GM08714 (cell line): ENCODE results near the gene SYT7.

Experiments
- H3K4me3 ChIP-seq: fragments of 200-500 bp; sonication (Bioruptor generic); 2 replicates; pipeline ENCODE4 v1.5.1; 2014; ENCODE audit warnings: mild to moderate bottlenecking, low read length, inconsistent platforms
- ZNF274 ChIP-seq: IDR thresholded peaks from 2 replicates; pipeline ENCODE4 v1.6.1; 2012; ENCODE audit warnings: mild to moderate bottlenecking, low read depth, low read length

SYT7 gene

DNA sequence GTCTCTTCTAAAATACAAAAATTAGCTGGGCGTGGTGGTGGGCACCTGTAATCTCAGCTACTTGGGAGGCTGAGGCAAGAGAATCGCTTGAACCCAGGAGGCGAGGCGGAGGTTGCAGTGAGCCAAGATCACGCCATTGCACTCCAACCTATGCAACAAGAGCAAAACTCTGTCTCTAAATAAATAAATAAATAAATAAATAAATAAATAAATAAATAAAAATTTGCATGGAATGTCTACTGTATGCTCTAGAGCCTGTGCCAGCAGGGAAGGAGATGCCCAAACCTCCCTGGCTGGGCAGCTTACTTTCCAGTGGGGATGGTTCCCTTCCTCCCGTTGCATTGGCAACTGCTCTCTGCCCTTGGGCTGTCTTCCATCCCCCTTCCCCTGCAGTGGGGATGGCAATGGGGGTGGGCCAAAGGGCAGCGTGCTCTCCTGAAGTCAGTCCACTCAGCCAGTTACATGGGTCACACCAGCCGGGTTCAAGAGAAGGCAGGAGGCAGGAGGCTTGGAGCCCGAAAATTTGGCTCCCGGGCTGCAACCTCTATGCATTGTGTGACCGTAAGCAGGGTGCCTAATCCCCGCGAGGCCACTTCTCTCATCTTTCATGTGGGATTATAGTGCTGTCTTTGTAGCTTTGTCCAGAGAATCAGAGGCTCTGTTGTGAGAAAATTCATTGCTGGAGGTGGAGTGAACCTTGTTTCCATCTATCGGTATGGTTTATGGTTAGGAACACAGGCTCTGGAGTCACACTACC, 73.7 kb downstream of the SYT7 start:
- no peak overlapping the region for H3K4me3 ChIP-seq
- no peak for TF ChIP-seq ZNF274

DNA sequence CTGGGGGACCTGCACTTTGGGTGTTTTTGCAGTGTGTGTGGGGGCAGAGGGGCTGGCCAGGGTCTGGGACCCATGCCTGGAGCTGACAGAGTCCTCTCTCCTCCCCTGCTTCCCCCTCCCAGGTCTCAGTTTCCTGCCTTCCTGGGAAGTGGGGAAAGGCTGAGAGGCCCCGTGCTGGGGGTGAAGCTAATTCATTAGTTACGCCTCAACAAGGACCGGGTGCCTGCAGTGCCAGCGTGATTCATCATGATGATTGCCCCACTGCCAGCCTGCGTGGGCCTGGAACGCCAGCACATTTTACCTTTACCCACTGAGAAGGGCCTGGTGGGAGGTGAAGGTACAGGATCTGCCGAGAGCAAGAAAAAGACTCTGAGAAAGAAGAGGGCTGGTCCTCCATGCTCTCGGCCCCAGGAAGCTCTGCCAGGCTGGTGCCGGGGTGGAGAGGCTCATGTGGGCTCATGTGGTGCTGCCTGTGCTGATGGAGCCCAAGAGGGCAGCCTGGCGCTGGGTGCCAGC, 75.2 kb downstream of the SYT7 start:
- no peak overlapping the region for H3K4me3 ChIP-seq
- no peak for TF ChIP-seq ZNF274

DNA sequence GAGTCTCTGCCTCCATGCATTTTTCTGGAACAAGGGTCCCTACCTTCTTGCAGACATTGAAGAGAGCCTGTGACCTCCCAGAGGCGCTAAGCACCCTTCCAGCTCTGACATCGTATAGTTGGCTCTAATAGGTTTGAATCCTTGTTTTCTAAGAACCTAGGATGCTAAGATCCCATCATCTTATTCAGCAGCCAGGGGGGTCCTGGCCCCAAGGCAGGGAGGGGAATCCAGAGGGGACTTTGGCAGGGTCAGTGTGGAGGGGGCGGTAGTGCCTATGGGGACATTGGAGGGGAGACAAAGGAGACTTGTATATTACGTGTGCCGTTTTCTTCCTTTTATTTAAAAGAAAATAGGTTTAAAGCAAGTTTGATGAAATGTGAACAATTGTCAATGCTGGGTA, 75.8 kb downstream of the SYT7 start:
- no peak for TF ChIP-seq ZNF274
- no peak overlapping the region for H3K4me3 ChIP-seq

DNA sequence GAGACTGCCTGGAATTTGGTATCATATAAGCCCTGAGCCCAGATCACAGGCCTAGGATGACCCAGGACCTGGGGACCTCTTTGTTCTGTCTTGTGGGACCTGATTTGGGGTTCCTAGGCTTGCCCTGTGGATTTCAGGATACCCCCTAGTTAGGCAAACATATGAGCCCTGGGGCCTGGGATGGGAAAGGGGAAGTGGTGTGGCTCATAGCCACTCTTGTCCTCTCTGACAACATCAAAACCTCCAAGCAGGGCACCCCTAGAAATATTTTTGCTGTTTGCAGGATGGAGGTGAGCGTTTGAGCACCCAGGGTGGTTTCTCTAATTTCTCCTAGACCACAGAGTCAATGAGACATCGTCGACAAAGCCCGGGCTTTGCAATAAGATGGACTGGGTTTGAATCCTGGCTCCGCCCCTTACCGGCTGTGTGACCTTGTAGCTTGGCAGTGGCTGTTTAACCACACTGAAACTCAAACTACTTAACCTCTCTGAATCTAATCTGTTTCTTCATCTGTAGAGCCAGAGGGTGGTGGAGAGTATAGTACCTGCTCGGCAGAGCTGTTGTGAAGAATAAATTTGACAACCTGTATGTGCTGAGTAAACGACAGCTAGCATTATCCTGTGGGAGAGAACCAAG, 77.6 kb downstream of the SYT7 start:
- no peak overlapping the region for H3K4me3 ChIP-seq
- TF ChIP-seq ZNF274: no peak

DNA sequence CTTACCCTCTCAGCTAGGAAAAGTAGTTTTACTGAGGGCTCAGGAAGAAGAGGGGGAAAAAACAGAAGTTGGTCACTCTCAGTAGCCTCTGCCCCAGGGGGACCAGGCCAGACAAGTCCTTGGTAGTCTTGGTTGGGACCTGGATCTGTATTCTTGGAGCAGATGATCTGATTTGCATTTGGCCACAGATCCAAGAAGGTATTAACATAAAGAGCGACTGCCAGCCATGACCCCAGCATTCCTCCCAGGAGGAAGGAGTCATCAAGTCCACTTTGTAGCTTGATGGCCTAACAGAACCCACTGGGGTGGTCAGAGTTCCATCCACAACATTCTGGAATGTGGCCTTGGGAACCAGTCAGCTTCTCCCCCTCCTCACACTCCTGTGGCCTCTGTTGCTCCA, 78.4 kb downstream of the SYT7 start:
- H3K4me3 ChIP-seq: no peak overlapping the region
- no peak for TF ChIP-seq ZNF274

DNA sequence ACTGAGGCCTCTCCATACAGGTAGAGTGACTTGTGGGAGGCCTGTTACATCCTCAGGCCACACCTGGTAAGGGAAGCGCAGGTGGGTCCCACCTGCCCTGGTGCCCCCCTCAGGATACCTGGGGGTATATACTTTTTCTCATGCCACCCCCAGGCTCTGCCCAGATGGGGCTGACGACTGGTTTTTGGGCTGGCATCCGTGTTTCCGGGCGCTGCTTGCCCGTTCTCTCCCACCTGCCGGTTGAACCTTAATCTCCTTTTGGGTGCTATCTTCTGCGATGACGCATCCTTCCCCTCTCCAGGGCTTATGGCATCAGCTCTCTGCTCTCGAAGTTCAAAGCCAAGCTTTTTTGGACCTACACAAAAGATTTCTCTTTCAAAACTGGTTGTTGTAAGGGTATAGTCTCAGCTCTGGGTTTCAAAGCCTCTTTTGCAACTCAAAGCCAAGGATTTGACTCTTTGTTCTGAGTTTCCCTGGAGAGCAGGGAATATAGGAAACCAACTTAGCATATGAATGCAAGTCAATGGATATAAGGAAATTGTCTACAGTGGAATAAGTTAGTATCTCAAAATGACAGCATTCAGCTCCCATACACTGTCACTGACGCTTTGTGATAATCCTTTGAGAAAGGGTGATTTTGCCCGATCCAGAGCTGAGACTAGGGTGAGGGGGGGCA, 80.9 kb downstream of the SYT7 start:
- no peak overlapping the region for H3K4me3 ChIP-seq
- no peak for TF ChIP-seq ZNF274

DNA sequence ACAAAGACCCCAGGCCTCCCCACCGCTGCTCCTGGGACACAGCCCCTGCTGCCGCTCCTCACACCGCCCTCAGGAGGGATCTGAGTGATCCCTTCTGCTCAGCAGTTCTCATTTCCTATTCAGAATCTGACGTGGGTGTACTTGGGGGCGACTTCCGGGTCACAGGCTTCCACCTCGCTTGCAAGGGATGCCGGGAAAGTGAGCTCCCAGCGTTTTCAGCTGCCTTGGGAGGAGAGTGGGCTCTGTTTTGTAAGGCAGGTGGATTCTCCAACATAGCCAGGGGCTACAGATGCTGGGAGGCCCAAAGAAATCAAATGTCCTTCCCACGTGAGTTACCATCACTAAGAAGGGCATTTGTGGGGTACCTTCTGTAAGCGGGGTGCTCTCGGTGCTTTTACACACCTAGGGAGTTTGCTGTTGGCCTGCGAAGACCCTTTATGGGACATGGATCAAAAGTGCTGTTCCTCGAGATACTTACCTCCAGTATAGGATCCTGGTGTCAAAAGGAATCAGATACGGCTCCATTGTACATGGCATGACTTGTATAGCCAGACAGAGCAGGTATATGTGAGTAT, 82.0 kb downstream of the SYT7 start:
- TF ChIP-seq ZNF274: no peak
- H3K4me3 ChIP-seq: no peak overlapping the region

DNA sequence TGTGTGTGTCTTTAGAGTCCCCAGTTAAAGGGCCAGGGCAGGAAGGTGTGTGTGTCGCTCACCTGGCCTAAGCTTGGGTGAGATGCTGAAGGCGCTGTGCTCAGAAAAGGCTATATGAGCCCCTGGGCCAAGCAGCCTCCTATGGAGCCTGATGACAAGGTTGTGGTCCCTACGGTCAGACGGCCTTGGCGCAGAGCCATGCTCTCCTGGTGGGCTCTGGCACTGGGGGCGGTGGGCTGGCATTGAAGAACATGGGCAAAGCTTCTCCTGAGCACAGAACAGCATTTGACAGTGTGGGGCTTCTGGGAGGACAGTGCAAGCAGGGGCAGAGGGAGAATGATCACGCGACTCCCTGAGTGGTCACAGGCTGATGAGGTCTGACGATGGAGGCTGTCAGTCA, 83.0 kb downstream of the SYT7 start:
- TF ChIP-seq ZNF274: no peak

DNA sequence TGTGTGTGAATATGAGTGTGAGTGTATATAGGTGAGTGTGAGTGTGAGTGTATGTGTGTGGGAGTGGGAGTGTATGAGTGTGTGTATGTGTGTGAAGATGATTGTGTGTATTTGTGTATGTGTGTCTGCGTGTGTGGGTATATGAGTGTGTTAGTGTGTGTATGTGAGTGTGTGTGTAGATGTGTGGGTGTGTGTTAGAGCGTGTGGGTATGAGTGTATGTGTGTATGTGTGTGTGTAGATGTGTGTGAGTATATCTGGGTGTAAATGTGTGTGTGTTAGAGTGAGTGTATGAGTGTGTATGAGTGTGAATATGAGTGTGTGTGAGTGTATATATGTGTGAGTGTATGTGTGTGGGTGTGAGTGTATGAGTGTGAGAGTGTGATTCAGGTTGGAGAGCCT, 83.4 kb downstream of the SYT7 start:
- TF ChIP-seq ZNF274: no peak
- H3K4me3 ChIP-seq: no peak overlapping the region

More for the DNA sequence above, 83.0 kb downstream of the SYT7 start:
- H3K4me3 ChIP-seq: no peak overlapping the region

DNA sequence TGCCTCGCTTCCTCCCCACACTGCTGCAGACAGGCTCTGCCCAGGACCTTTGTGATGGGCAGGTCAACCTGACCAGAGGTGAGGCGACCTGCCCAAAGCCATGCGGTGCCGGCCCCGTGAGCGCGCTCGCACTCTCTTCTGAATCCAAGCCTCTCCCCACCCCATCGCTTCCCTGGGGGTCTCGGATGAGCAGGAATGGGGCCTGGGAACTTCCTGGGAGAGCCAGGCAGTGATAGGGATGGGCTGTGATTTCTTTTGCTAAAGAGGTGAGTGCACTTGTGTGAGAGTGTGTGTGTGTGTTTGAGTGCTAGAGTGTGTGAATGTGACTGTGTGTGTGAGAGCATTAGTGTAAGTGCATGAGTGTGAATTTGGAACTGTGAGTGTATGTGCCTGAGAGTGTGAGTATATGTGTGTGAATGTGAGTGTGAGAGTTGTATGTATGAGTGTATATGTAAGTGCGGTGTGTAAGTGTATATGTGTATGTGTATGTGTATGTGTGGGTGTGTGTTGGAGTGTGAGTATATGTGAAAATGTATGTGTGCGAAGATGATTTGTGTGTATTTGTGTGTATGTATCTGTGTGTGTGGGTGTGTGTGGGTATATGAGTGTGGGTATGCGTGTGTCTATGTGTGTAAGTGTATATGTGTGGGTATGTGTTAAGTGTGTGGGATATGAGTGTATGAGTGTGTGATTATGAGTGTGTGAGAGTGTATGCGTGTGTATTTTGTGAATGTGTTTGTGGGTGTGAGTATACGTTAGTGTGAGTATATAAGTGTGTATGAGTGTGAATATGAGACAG, 84.1 kb downstream of the SYT7 start:
- no peak for TF ChIP-seq ZNF274
- H3K4me3 ChIP-seq: no peak overlapping the region

DNA sequence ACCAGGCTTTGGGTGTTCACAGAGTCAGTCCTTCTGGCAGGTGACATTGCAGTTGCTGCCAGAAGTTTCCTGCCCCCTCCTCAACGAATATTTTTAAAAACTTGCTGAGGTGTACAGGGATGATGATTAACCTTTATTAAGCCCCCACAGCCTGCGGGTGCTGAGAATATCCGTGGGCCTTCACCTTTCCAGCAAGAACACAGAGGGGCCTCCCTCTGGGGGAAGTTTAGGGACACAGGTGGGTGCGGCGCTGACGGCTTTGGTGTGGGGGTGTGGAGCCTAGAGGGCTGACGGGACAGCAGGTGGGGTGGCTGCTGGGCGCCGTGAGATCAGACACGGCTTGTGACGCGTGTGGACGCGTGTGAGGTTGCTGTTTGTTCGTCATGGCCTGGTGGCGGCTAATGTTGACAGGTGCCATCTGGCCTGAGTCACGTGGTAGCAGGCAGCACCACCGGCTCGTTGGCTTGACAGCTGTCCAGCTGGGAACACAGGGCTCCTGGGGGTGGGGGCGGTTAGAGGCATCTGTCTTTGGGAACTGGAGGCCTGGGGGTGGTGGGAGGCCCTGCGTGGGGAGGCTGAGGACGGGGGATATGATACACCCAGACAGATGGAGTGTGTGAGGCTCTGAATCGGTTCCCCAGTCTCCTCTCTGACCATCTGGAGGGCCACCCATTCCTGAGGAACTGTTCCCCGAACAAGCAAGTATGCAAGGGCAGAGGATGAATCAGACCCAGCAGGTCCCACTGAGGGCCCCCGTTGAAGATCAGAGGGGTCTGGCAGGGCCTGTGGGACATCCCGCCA, 84.9 kb downstream of the SYT7 start:
- no peak for TF ChIP-seq ZNF274
- no peak overlapping the region for H3K4me3 ChIP-seq

DNA sequence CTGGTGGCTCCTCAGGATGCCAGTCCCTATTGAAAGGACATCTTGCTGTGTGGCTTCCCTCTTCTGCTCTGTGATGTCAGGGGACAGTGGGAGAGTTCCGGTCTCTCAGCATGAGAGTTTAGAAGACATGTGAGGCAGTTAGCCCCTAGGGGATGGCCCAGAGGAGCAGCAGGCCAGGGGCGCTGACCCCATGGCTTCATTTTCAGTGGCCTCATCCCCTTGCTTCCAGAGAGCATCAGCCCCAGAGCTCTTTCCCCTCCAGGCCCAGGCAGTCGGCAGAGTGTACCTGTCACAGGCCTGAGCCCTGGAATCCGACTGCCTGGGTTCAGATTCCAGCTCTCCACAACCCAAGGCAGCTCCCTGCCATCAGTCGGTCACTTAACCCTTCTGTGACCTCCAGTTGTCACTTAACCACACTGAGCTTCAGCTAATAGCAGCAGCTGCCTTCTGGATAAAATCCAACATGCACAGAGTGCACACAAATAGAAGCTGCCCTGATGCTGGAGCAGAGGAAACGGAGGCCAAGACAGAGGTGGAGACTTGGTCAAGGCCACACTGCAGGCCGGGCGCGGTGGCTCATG, 86.4 kb downstream of the SYT7 start:
- no peak overlapping the region for H3K4me3 ChIP-seq
- TF ChIP-seq ZNF274: no peak
